ENCODE results near the gene SPANXB1.
"Not testable (repeated sequence)": the region's sequence is repeated elsewhere in the genome, so short reads cannot be mapped to it uniquely, and the experiment has no call there.

SPANXB1 gene

DNA sequence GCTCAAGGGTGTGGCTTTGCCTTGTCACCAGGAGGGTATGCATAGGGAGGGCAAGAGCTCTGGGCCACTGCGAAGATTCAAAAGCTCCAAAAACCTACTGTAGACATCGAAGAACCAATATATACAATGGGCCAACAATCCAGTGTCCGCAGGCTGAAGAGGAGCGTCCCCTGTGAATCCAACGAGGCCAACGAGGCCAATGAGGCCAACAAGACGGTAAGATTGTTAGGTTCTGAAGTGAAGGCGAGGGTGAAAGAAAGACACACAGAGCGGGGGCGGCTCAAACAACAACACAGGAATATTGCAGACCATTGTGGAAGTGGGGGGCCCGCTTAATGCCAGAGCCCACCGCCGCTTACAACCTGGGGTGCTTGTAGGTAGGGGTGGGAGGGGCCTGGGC, at the start of gene SPANXB1:
Gene SPANXB1 (plus strand): TSS at position 27 of the 400 bp plus-strand sequence. CDS start 100 bp downstream, at position 127.
- not testable (repeated sequence) for DNase-seq (ENCODE audit: low read depth in 2 of 2)

DNA sequence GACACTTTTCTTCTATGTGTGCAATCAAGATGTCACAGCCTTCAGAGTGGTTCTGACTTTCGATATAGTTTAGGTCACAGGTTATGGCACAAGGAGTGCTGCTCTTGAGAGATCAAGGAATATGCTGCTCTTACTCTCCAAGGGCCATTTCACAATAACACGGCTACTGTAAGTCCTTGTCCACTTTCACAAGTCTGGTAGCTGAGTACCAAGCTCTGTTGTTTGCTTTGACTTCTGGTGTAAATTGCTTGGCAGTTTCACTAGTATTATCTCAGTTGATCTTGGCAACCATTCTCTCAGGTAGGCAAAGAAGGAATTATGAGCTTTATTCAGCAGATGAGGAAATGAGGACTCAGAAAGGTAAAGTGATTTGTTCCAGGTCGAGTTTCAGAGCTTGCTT, 35.4 kb upstream of the SPANXB1 start:
- no peak for DNase-seq (ENCODE audit: low read depth in 2 of 2)

DNA sequence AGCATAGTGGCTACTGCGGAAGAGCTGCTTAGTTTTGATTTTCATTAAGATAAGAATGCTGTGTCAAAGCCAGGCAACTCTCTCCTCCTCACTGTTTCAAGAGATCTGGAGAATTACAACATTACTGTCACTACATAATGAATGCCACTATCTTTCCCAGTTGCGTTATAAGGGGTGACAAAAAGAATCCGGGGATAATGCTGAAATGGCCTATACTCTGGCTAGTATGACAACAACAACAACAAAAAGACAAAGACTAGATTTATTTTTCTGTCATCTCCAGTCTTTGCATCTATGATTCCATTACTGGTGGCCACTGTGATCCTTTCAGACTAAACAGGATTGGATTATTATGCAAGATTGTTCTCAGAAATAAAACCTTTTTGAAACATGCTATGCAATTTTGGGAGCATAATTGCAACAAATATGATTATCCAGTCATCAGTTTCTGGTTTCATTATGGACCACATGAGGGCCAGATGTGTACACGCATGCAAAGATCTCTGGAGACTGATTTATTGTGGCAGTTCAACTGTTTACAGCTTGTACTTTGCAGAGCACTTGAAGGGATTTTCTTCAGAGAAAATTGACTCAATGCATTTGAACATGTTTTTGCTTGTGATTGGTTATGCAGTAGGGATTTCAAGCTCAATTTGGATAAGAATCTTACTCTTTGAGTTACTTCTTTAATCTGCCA, 31.1 kb upstream of the SPANXB1 start:
- DNase-seq (ENCODE audit: low read depth in 2 of 2), result no peak

- DNase-seq (ENCODE audit: low read depth in 2 of 2), result no peak
Measured at GRCh38 chrX:140975472-140975871, 26.9 kb upstream of the SPANXB1 start.

DNA sequence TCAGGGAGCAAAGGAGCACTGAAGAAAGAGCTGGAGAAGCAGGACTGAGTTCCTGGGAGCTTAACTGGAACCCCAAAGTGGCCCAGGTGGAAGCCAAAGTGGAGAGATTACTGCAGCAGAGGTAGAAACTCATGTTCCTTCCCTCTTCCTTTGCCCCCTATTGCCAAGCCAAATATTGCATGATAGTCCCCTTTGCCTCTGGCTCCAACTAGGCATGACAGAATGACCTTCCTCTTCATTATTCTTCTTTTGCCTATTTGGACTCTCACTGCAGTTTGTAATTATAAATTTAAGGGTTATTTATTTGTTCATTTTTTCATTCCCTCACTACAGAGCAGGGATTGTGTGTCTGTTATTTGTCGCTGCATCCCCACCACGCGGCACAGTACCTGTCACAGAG, 22.1 kb upstream of the SPANXB1 start:
- DNase-seq (ENCODE audit: low read depth in 2 of 2), result no peak

GRCh38 chrX:140983730-140984129, 18.7 kb upstream of the SPANXB1 start:
- no peak for DNase-seq (ENCODE audit: low read depth in 2 of 2)

DNA sequence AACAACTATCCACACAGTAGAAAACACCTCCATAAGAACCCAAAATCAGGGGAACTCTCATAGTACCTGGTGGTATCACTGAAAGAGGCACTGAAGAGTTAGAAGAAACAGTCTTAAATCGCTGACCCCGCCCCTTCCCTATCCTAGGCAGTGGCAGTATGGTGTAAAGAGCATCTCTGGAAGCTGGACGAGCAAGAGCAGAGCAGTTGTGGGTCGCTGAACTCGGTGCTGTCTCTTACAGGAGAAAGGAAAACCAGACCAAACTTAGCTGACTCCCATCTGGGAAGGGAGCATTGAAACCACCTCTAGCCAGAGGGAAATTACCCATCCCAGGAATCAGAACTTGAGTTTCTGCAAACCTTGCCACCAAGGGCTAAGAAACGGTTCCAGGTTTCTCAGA, 2.8 kb downstream of the SPANXB1 start:
- DNase-seq (ENCODE audit: low read depth in 2 of 2), result not testable (repeated sequence)

GRCh38 chrX:141044246-141044645, 41.9 kb downstream of the SPANXB1 start:
- DNase-seq (ENCODE audit: low read depth in 2 of 2), result not testable (repeated sequence)

DNA sequence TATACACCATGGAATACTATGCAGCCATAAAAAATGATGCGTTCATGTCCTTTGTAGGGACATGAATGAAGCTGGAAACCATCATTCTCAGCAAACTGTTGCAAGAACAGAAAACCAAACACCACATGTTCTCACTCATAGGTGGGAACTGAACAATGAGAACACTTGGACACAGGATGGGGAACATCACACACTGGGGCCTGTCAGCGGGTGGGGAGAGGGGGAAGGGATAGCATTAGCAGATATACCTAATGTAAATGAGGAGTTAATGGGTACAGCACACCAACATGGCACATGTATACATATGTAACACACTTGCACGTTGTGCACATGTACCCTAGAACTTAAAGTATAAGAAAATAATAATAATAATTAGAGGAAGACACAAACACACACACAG, 47.5 kb downstream of the SPANXB1 start:
- DNase-seq (ENCODE audit: low read depth in 2 of 2), result not testable (repeated sequence)

DNA sequence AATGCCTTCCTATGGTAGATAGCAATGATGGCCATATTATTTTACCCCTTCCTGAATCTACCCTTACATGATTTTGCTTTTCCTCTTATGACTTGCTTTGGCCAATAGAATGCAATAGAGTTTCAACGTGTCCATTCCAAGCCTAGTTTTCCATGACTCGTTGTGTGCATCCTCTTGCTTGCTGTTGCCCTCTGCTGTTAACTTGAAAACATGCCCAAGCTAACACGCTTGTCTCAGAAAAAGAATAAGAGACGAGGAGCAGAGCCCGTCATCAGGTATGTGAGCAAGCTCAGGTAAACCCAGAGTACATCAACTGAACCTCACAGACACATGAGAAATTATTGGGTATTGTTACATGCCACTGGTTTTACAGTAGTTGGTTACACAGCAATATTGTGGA, 49.7 kb downstream of the SPANXB1 start:
- DNase-seq (ENCODE audit: low read depth in 2 of 2), result not testable (repeated sequence)

Measured in stimulated activated CD4-positive, alpha-beta T cell treated with anti-CD3 and anti-CD28 coated beads, Interleukin-12 subunit alpha, Interleukin-12 subunit beta, amount 100 ng/mL, for 24 hours (primary cell).